Uterus (tissue), 2 donors: ENCODE measurements around the gene ERVFRD-1.

ENCODE experiments used
- POLR2A ChIP-seq, 2 donors: fragments of 450-650 bp; IDR thresholded peaks; one replicate each; pipeline ENCODE4 v1.6.1; 2016; ENCODE audit warnings: antibody characterized with exemption in 2 of 2, mild to moderate bottlenecking in 1 of 2, moderate library complexity in 1 of 2
- TF ChIP-seq, protein P1 (sequence below), 4 experiments: fragments of 200-600 bp in 2 of 4; fragments of 450-650 bp in 2 of 4; sonication (generic) in 2 of 4; IDR thresholded peaks; one replicate each; pipeline ENCODE4 v1.5.1; 2016 to 2019; ENCODE audit warnings: antibody characterized with exemption in 4 of 4, mild to moderate bottlenecking in 2 of 4, moderate library complexity in 1 of 4

DNA sequence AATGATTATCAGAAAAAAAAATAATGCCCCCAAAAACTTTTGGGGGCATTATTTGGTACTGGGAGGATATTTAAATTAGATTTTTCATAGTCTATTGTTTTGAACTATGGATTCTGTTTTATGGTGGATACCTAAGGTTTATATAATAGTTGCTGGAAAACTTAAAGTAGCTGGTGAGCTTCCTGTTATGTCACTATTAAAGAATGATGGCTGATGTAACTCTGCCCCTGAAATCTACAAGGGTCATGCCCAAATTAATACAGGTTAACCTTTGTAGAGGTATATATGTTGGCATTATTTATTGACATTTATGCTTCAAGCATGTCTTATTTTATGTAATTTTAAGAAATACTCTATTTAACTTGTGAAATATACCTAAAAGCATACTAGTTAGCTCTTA is 25.3 kb upstream of the ERVFRD-1 start:
- TF ChIP-seq, protein P1, sequence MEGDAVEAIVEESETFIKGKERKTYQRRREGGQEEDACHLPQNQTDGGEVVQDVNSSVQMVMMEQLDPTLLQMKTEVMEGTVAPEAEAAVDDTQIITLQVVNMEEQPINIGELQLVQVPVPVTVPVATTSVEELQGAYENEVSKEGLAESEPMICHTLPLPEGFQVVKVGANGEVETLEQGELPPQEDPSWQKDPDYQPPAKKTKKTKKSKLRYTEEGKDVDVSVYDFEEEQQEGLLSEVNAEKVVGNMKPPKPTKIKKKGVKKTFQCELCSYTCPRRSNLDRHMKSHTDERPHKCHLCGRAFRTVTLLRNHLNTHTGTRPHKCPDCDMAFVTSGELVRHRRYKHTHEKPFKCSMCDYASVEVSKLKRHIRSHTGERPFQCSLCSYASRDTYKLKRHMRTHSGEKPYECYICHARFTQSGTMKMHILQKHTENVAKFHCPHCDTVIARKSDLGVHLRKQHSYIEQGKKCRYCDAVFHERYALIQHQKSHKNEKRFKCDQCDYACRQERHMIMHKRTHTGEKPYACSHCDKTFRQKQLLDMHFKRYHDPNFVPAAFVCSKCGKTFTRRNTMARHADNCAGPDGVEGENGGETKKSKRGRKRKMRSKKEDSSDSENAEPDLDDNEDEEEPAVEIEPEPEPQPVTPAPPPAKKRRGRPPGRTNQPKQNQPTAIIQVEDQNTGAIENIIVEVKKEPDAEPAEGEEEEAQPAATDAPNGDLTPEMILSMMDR (IDR thresholded peaks at IDR 0.05), result no peak
- no peak for TF ChIP-seq POLR2A (IDR thresholded peaks at IDR 0.05)
